ENCODE measurements around the gene WDR54. TPM values are rescaled to one million over a fixed set of nuclear protein-coding genes. Genes with fewer than 3 reads are reported as not detected.
"Not testable (repeated sequence)": the region's sequence is repeated elsewhere in the genome, so short reads cannot be mapped to it uniquely, and the experiment has no call there.

The WDR54 gene
- total RNA-seq, 1 experiment from 2014 or later, result 41.0 TPM

- BruUV-seq (replicated peaks), result no TSS peak
- Histone ChIP-seq H3K36me3 (ENCODE audit: low read depth, low read length) (no peaks in the 10 kb centered on the region), H3K4me1 (ENCODE audit: insufficient read depth, low read length) (peaks cover 6% of the 10 kb centered on the region; the same call in 1 of the 2 replicates), H3K9me3 (ENCODE audit: low read length) (no peaks in the 10 kb centered on the region), H3K27me3 (ENCODE audit: low read length) (no peaks in the 10 kb centered on the region), H3K27ac (ENCODE audit: low read length) (no peak overlapping the region), H3K4me3 (ENCODE audit: low read length) (no peak overlapping the region), H3F3A (ENCODE audit: low read length, unreplicated experiment) (no peaks in the 10 kb centered on the region), H3K9ac (ENCODE audit: low read length) (no peak overlapping the region), H2AFZ (ENCODE audit: low read length) (no peak overlapping the region), H3K79me2 (ENCODE audit: low read length) (no peaks in the 10 kb centered on the region), H3K4me2 (ENCODE audit: low read length) (no peak overlapping the region), H3K9me2 (replicated peaks; ENCODE audit: low read length) (no peaks in the 10 kb centered on the region), H4K20me1 (ENCODE audit: low read length) (no peaks in the 10 kb centered on the region)
- no peak for ATAC-seq
- no peak for DNase-seq
- ChIA-PET CTCF (no interaction called here), POLR2A (ENCODE audit: unreplicated experiment) (no interaction called here)
- intact Hi-C loops (cut with micrococcal nuclease), result no loop called here
- TF ChIP-seq CTCF (conservative IDR thresholded peaks at IDR 0.05; ENCODE audit: low read depth, low read length) (no peak), EZH2 (IDR thresholded peaks at IDR 0.05; ENCODE audit: low read length, unreplicated experiment) (no peak), EZH2phosphoT487 (IDR thresholded peaks at IDR 0.05; ENCODE audit: borderline replicate concordance, low read length) (no peak)
These were observed 2.2 kb upstream of the WDR54 start for GRCh38 chr2:74419345-74419744.

- CTCF ChIA-PET, result no interaction called here
These were observed 1.5 kb upstream of the WDR54 start for GRCh38 chr2:74420006-74420405.

GRCh38 chr2:74420443-74421103 lies 957 bp upstream of the WDR54 start:
- Histone ChIP-seq H2AFZ (ENCODE audit: low read length) (peak overlapping the region; percentile 99), H3K27ac (ENCODE audit: low read length) (peak overlapping the region; percentile 49; the same call in 1 of the 2 replicates), H3K9ac (ENCODE audit: low read length) (peak overlapping the region; percentile 57; the same call in 1 of the 2 replicates), H3K4me3 (ENCODE audit: low read length) (peak overlapping the region; percentile 88), H3K4me2 (ENCODE audit: low read length) (peak overlapping the region; percentile 99)
- ATAC-seq; H3K36me3 ChIP-seq (ENCODE audit: low read depth, low read length); DNase-seq; H3K79me2 ChIP-seq (ENCODE audit: low read length); H3K9me3 ChIP-seq (ENCODE audit: low read length); H4K20me1 ChIP-seq (ENCODE audit: low read length); H3F3A ChIP-seq (ENCODE audit: low read length, unreplicated experiment); POLR2A ChIA-PET (ENCODE audit: unreplicated experiment); BruUV-seq (replicated peaks); CTCF ChIA-PET; H3K27me3 ChIP-seq (ENCODE audit: low read length); H3K9me2 ChIP-seq (replicated peaks; ENCODE audit: low read length); H3K4me1 ChIP-seq (ENCODE audit: insufficient read depth, low read length): not testable (repeated sequence)
- intact Hi-C loops (cut with micrococcal nuclease), result loop anchor here (2.0 kb wide), 1 partner anchor 20 kb away; the partner anchor contains the start of gene RTKN

More at GRCh38 chr2:74420006-74420405, 1.5 kb upstream of the WDR54 start:
- intact Hi-C loops (cut with micrococcal nuclease), result loop anchor here (2.0 kb wide), 1 partner anchor 21 kb away; the partner anchor contains the start of gene RTKN
- Histone ChIP-seq H3K27ac (ENCODE audit: low read length) (no peak overlapping the region), H4K20me1 (ENCODE audit: low read length) (no peaks in the 10 kb centered on the region), H3K79me2 (ENCODE audit: low read length) (no peaks in the 10 kb centered on the region), H3F3A (ENCODE audit: low read length, unreplicated experiment) (no peaks in the 10 kb centered on the region), H2AFZ (ENCODE audit: low read length) (no peak overlapping the region), H3K36me3 (ENCODE audit: low read depth, low read length) (no peaks in the 10 kb centered on the region; the same call in 1 of the 2 replicates), H3K9me2 (replicated peaks; ENCODE audit: low read length) (no peaks in the 10 kb centered on the region), H3K9ac (ENCODE audit: low read length) (no peak overlapping the region), H3K4me2 (ENCODE audit: low read length) (no peak overlapping the region), H3K27me3 (ENCODE audit: low read length) (no peaks in the 10 kb centered on the region), H3K9me3 (ENCODE audit: low read length) (no peaks in the 10 kb centered on the region), H3K4me1 (ENCODE audit: insufficient read depth, low read length) (peaks cover 6% of the 10 kb centered on the region; the same call in 1 of the 2 replicates), H3K4me3 (ENCODE audit: low read length) (no peak overlapping the region)
- no peak for ATAC-seq
- BruUV-seq (replicated peaks), result no TSS peak
- POLR2A ChIA-PET (ENCODE audit: unreplicated experiment), result no interaction called here
- DNase-seq, result no peak
- no peak for TF ChIP-seq EZH2phosphoT487 (IDR thresholded peaks at IDR 0.05; ENCODE audit: borderline replicate concordance, low read length)
- TF ChIP-seq CTCF (conservative IDR thresholded peaks at IDR 0.05; ENCODE audit: low read depth, low read length), result no peak
- TF ChIP-seq EZH2 (IDR thresholded peaks at IDR 0.05; ENCODE audit: low read length, unreplicated experiment), result no peak
